NK-92 (cell line): ENCODE data around the gene FGD5.

ENCODE experiments used
- DNase-seq: peaks from one replicate; lab custom pipeline; 2025; ENCODE audit not compliant: unreplicated experiment; lab: John Stamatoyannopoulos, UW

Gene FGD5

DNA sequence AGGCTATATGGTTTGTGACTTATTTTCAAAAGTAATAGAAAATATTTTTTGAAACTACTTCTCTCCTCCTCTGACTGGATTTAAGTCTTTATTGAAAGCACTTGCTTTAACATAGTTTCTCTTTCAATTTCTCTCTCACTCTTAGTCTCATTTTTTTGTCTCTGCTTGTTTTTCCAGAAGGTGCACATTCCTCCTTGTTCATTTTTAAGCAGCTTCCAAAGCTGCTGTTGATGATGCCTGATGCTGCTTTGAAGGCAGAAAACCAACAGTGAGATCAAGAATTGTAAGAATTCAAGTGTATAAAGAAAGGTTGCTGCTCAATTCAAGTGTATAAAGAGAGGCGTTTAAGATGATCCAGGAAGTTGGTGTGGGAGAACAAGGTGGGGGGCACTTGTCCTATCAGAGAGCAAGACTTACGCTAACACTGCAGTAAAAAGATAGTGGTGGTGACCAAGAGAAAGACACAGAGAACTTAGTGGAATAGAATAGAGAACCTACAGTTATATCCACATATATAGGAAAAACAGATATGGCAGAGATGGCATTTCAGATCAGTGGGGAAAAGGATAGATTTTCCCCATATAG, 140.7 kb downstream of the FGD5 start:
- DNase-seq = no peak

DNA sequence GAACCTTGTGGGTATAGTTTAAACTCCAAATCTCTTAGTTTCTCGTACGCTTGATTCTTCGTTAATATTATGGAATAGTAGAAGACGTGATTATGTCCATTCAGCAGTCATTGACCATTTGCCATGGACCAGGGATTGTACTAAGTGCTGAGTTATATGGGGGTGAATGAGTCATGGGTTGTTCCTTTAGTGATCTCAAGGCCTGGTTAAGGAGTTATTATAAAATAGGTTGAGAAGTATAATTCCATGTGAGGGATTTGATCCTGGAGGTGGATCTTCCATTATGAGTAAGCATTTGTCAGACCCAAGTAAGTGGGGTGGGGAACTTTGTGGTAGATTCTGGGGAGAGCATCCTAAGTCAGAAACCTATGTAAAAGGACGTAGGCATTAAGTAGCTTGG, 144.0 kb downstream of the FGD5 start:
- DNase-seq = no peak

DNA sequence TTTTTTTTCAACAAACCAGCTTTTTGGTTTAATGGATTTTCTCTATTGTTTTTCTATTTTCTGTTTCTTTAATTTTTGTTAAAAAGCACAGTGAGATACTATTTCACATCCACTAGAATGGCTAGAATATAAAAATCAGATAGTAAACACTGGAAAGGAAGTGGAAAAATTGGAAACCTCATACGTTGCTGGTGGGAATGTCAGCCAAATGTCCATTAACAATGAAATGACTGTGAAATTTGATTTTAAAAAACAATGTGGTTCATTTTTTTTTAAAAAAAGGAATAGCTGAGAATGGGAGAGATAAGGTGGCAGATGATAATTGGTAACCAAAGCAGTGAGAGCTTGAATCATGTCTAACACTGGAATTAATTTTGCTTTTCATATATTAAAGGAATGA, 148.5 kb downstream of the FGD5 start:
- no peak for DNase-seq

DNA sequence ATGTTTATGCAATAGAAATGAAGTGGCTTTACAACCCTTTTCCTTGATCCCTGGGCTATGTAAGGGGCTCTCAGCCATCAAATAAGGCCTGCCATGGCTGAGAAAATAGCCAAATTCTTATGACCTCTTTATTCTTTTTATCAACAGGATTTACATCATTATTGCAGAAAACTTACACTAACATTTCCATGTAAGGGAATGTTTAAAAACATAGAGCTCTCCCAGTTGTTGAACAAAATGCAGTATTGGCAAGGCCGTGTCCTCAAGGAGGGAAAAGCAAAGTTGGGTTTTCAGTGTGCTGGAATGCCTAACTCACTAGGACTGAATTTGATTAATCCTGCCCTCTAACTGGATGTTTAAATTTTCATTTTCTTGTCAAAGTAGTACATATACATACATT, 150.9 kb downstream of the FGD5 start:
- DNase-seq = no peak

DNA sequence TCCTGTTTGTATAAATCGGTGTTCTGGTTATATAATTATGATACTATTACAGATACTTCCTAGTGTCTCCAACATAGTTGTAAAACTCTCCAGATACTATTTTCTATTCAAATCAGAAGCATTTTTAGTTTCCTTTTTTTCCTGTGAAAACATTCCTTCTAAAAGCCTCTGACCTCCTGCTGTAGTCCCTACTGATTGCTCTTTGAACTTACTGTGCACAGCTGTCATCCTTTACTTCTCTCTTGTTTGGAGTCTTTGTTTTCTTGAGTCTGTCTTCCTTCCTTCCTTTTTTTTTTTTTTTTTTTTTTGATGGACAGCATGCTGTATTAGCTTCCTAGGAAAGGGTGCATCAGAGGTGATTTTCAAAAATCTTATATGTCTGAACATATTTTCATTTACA, 157.6 kb downstream of the FGD5 start:
- DNase-seq = no peak

DNA sequence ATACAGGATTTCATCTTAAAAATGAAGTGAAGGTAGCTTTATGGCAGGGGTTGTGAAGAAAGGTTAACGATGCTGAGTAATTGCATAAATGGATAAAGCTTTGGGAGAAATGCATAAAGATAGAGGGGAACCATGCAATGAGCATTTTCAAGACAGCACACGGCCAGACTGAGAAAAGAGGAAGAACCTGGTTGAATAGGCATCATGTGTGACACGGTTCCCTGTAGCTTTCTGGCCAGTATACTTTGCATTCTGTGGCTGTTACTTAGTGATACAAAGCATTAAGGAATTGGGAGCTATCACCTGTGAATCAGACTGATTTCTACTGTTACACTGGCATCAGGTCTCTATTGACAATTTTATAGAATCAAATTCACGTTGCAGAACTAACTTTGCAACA, 161.9 kb downstream of the FGD5 start:
- DNase-seq = no peak
